Memory B cell (primary cell): Measurements from ENCODE around the gene FTCDNL1.

Source experiments
- ATAC-seq: fragments of 150-1000 bp; cut with Tn5 transposase; 2 replicates; pipeline ENCODE4 v1.10.0; 2021; ENCODE audit warnings: low read depth, mild to moderate bottlenecking, moderate library complexity
- DNase-seq, 2 donors: peaks; one replicate each; pipeline ENCODE4 v3.0.0; 2022; ENCODE audit warnings: low spot score in 2 of 2
- H3K27ac Mint-ChIP-seq: one replicate; pipeline ENCODE4 v1.8.0; 2022; ENCODE audit warnings: mild to moderate bottlenecking, moderate library complexity, mixed read lengths
- H3K27me3 Mint-ChIP-seq: one replicate; pipeline ENCODE4 v1.8.0; 2022; ENCODE audit warnings: mixed read lengths
- H3K36me3 Mint-ChIP-seq: one replicate; pipeline ENCODE4 v1.8.0; 2022; ENCODE audit warnings: mild to moderate bottlenecking, mixed read lengths
- H3K4me1 Mint-ChIP-seq: one replicate; pipeline ENCODE4 v1.8.0; 2022; ENCODE audit warnings: mixed read lengths
- H3K4me3 Mint-ChIP-seq: one replicate; pipeline ENCODE4 v1.8.0; 2022; ENCODE audit warnings: mild to moderate bottlenecking, moderate library complexity, mixed read lengths
- H3K9me3 Mint-ChIP-seq: one replicate; pipeline ENCODE4 v1.8.0; 2022; ENCODE audit warnings: mixed read lengths

Gene FTCDNL1

GRCh38 chr2:199818754-199819153, 32.2 kb downstream of the FTCDNL1 start:
- H3K36me3 Mint-ChIP-seq: peaks cover 9% of the 10 kb centered on the region
- DNase-seq: no peak
- H3K9me3 Mint-ChIP-seq: no peaks in the 10 kb centered on the region
- H3K4me3 Mint-ChIP-seq: no peak overlapping the region
- no peaks in the 10 kb centered on the region for H3K4me1 Mint-ChIP-seq
- H3K27ac Mint-ChIP-seq: no peak overlapping the region
- ATAC-seq: no peak
- H3K27me3 Mint-ChIP-seq: no peaks in the 10 kb centered on the region

DNA sequence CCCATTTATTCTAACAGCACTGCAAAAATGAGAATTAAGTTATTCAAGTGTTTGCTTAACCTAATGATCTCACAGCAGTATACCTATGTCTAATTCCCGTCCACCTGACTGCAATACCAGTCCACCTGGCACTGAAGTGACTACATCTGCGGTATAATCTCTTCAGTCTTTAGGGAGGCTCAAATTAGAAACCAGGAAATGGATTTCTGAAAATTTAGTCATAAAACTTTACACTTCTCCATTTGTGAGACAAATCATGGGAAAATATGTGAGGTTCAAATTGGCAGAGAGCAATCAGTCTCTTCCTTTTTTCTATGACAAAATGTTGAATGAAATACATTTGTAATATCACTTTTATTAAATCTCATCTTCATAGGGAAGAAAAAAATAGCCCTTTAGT, 33.0 kb downstream of the FTCDNL1 start:
- DNase-seq: no peak

DNA sequence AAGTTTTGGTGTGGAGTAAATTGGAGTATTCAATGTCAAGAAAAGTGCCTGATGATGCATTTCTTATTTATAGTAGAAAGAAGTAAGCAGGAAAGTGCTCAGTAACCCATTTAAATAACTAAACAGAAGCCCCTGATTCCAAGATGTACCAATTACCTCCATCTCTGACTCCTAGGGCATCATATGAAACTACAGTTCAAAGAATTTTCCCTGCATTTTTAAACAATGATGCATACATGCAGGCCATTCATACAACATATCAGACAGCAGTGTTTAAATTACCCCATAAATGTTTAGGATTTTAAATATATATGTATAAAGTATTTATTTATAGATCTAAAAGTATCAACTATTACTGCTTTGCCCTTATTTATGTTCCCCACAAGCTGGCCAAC, 36.2 kb downstream of the FTCDNL1 start:
- H3K27ac Mint-ChIP-seq: no peak overlapping the region
- no peaks in the 10 kb centered on the region for H3K4me1 Mint-ChIP-seq
- no peaks in the 10 kb centered on the region for H3K27me3 Mint-ChIP-seq
- no peak for ATAC-seq
- no peaks in the 10 kb centered on the region for H3K9me3 Mint-ChIP-seq
- H3K4me3 Mint-ChIP-seq: no peak overlapping the region
- no peak for DNase-seq
- H3K36me3 Mint-ChIP-seq: peaks cover 4% of the 10 kb centered on the region

More for the DNA sequence above, 33.0 kb downstream of the FTCDNL1 start:
- no peaks in the 10 kb centered on the region for H3K4me1 Mint-ChIP-seq
- no peaks in the 10 kb centered on the region for H3K27me3 Mint-ChIP-seq
- peaks cover 6% of the 10 kb centered on the region for H3K36me3 Mint-ChIP-seq
- no peaks in the 10 kb centered on the region for H3K9me3 Mint-ChIP-seq
- no peak for ATAC-seq
- H3K4me3 Mint-ChIP-seq: no peak overlapping the region
- H3K27ac Mint-ChIP-seq: no peak overlapping the region

- DNase-seq (no peak), ATAC-seq (no peak)
- peaks cover 4% of the 10 kb centered on the region for H3K36me3 Mint-ChIP-seq
- H3K9me3 Mint-ChIP-seq: no peaks in the 10 kb centered on the region
- no peak overlapping the region for H3K4me3 Mint-ChIP-seq
- H3K27me3 Mint-ChIP-seq: no peaks in the 10 kb centered on the region
- H3K4me1 Mint-ChIP-seq: no peaks in the 10 kb centered on the region
- H3K27ac Mint-ChIP-seq: no peak overlapping the region
Measured at GRCh38 chr2:199814101-199814816, 36.7 kb downstream of the FTCDNL1 start.

GRCh38 chr2:199812493-199812892, 38.5 kb downstream of the FTCDNL1 start:
- Mint-ChIP-seq H3K4me3 (no peak overlapping the region), H3K9me3 (no peaks in the 10 kb centered on the region), H3K27ac (no peak overlapping the region), H3K4me1 (no peaks in the 10 kb centered on the region), H3K27me3 (no peaks in the 10 kb centered on the region), H3K36me3 (peaks cover 2% of the 10 kb centered on the region)
- ATAC-seq (no peak), DNase-seq (no peak)

- Mint-ChIP-seq H3K4me1 (no peaks in the 10 kb centered on the region), H3K27me3 (no peaks in the 10 kb centered on the region), H3K27ac (no peak overlapping the region), H3K9me3 (no peaks in the 10 kb centered on the region), H3K36me3 (peaks cover 3% of the 10 kb centered on the region), H3K4me3 (no peak overlapping the region)
- DNase-seq: no peak
- ATAC-seq: no peak
Measured at GRCh38 chr2:199811346-199811745, 39.6 kb downstream of the FTCDNL1 start.

DNA sequence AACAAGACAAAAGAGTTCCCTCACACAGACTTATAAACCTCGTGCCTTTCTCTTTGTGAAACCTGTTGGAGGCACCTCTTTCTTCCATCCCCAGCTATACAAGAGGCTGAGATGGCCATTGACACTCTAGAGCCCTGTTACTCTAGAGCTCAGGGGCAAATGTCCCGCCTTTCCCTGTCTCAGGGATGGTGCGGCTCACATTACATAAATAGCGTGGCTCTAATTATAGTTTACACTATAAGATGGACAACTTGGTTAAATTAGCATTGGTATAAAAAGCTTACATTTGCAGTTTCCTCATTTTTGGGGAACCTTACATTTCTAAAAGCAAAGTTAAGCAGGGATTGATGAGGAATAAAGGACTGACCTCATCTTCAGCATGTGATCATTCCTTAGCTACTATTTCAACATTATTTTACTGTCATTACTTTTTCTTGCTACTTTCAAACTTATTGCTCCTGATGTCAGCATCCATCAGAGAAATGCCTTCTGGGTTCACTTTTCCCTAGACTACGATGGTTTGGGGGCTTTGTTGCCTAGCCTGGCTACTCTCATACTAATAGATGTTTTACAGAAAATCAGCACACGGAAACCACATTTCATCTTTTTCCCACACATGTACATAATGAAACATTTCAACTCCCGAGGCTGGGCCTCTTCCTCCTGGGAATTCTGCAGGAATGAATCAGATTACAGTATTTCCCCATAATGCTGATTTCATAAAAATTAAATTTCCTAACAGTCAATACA, 40.4 kb downstream of the FTCDNL1 start:
- Mint-ChIP-seq H3K4me1 (no peaks in the 10 kb centered on the region), H3K27me3 (no peaks in the 10 kb centered on the region), H3K4me3 (no peak overlapping the region), H3K36me3 (peaks cover 3% of the 10 kb centered on the region), H3K9me3 (no peaks in the 10 kb centered on the region), H3K27ac (no peak overlapping the region)
- ATAC-seq: no peak
- no peak for DNase-seq

GRCh38 chr2:199807966-199808365, 43.0 kb downstream of the FTCDNL1 start:
- H3K9me3 Mint-ChIP-seq: no peaks in the 10 kb centered on the region
- no peaks in the 10 kb centered on the region for H3K27me3 Mint-ChIP-seq
- peaks cover 1% of the 10 kb centered on the region for H3K36me3 Mint-ChIP-seq
- ATAC-seq: no peak
- no peak overlapping the region for H3K4me3 Mint-ChIP-seq
- no peaks in the 10 kb centered on the region for H3K4me1 Mint-ChIP-seq
- DNase-seq: no peak
- H3K27ac Mint-ChIP-seq: no peak overlapping the region

DNA sequence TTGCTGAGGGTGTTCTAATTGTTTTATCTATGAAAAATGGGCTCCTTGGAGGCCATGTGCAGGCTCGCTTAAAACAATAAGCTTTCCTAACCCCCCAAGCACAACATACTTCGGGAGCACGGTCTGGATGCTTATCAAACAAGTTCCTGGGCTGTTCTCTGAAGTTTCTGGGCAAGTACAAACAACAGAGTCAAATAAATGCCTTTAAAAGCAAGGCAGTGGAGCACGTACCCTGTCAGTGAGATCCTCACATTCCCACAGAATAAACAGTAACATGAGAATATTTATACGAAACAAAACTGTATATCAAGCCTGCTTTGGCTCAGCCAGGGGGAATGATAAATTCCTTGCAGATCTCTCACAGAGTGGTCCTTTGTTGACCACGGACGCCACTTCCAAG, 44.8 kb downstream of the FTCDNL1 start:
- Mint-ChIP-seq H3K27me3 (no peaks in the 10 kb centered on the region), H3K27ac (no peak overlapping the region), H3K36me3 (peaks cover 4% of the 10 kb centered on the region), H3K4me1 (no peaks in the 10 kb centered on the region), H3K9me3 (peaks cover 1% of the 10 kb centered on the region), H3K4me3 (no peak overlapping the region)
- ATAC-seq (no peak), DNase-seq (no peak)

DNA sequence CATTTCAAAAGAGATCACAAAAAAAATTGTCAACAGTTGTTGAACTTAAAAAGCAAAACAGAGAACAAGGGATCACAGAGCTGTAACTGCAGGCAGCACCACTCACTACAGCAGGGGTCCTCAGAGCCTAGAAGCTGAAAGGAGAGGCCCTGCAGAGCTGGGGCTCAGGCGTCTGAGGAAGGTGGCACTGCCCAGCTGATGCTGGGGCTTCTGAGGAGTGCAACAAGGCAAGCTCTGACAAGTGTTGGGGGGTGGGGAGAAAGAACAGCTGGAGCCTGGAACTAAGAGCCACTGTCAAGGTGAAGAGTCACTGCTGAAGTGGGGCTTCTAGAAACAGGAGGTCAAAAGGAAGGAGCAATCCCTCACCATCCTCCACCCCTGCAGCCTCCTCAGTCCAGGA, 46.2 kb downstream of the FTCDNL1 start:
- Mint-ChIP-seq H3K4me1 (no peaks in the 10 kb centered on the region), H3K9me3 (peaks cover 1% of the 10 kb centered on the region), H3K36me3 (peaks cover 4% of the 10 kb centered on the region), H3K27me3 (no peaks in the 10 kb centered on the region), H3K4me3 (no peak overlapping the region), H3K27ac (no peak overlapping the region)
- ATAC-seq (no peak), DNase-seq (no peak)

GRCh38 chr2:199798831-199799580, 52.0 kb downstream of the FTCDNL1 start:
- Mint-ChIP-seq H3K4me1 (no peaks in the 10 kb centered on the region), H3K4me3 (no peak overlapping the region), H3K9me3 (peaks cover 1% of the 10 kb centered on the region), H3K27ac (no peak overlapping the region), H3K27me3 (no peaks in the 10 kb centered on the region), H3K36me3 (peaks cover 7% of the 10 kb centered on the region)
- DNase-seq (no peak), ATAC-seq (no peak)

DNA sequence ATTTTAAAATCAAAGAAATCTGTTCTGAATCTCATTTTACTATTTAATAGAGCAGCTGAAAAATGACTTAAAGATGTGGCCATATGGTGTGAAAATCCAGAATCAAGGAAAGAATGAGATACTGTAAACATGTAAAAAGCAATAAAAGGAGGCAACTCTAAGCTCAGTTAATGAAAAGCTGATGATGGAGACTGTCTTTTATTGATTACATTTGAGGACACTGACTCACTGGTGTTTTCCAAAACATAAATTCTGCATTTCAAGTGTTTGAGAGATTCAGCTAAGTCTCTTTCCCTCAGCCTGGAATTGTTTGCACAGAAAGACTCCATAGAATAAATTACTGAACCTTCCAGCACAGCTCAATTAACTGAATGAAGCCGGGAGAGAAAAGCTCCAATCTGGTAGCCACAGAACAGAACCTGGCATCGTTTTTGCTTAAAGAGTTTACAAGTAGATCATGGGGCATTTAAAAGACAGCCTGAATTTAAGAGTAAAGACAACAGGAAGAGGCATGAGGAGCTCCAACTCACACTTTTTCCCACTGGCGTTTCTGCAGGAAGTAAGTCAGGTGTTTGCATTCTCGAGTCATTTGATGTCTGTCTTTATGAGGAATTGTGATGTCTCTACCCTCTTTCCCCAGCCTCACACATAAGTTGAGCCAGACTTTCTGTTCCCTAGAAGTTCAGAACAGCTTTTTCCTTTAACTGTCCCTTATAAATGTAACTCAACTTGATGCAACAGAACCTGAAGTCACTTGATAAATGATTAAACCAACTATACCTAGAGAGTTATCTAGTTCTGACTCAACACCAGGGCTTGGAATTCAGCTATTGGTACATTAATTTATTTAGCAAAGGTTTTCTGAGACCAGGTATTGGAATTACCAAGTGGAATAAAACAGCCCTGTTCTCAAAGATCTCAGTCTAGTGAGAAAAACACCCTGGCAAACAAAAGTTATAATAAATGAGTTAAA, 53.3 kb downstream of the FTCDNL1 start:
- Mint-ChIP-seq H3K4me1 (no peaks in the 10 kb centered on the region), H3K4me3 (no peak overlapping the region), H3K36me3 (peaks cover 6% of the 10 kb centered on the region), H3K27me3 (no peaks in the 10 kb centered on the region), H3K9me3 (peaks cover 1% of the 10 kb centered on the region), H3K27ac (no peak overlapping the region)
- ATAC-seq (no peak), DNase-seq (no peak)

- no peaks in the 10 kb centered on the region for H3K36me3 Mint-ChIP-seq
- H3K27ac Mint-ChIP-seq: no peak overlapping the region
- no peak for DNase-seq
- H3K27me3 Mint-ChIP-seq: no peaks in the 10 kb centered on the region
- H3K9me3 Mint-ChIP-seq: no peaks in the 10 kb centered on the region
- no peak for ATAC-seq
- H3K4me1 Mint-ChIP-seq: no peaks in the 10 kb centered on the region
- no peak overlapping the region for H3K4me3 Mint-ChIP-seq
Measured at GRCh38 chr2:199792381-199792780, 58.6 kb downstream of the FTCDNL1 start.
